Coronary artery (tissue), 2 donors: ENCODE measurements around the gene STUB1.
"Not testable (repeated sequence)": the region's sequence is repeated elsewhere in the genome, so short reads cannot be mapped to it uniquely, and the experiment has no call there.

Experiments used
- DNase-seq: peaks from one replicate; pipeline ENCODE4 v3.0.0-alpha.2; 2017; ENCODE audit warnings: low spot score
- H3K27ac ChIP-seq, 2 donors: fragments of 200-600 bp; sonication (generic); one replicate each; pipeline ENCODE4 v1.5.1; 2016 to 2019
- H3K4me3 ChIP-seq: fragments of 200-600 bp; sonication (generic); 2 replicates; pipeline ENCODE4 v1.5.1; 2016; ENCODE audit warnings: mild to moderate bottlenecking, moderate library complexity
- TF ChIP-seq, protein P1 (sequence below): fragments of 200-600 bp; sonication (generic); IDR thresholded peaks from one replicate; pipeline ENCODE4 v1.5.1; 2019; ENCODE audit warnings: antibody characterized with exemption

STUB1 gene

DNA sequence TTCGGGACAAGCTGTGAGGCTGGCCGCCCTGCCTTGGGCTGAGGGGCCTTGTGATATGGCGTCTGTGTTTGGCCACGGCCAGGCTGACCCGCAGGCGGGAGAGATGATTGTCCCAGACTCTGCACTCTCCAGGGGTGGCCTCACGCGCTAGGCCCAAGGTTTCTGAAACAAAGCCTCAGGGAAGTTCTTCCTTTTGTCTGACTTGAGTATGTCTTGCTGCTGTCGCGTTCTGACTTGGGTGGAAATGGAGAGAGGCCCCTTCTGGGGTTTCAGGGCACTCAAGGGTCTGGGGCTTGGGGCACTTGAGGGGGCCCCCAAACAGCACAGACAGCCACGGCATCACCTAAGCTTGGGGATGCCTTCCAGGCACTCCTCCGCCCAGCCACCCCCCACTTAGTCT lies 30.9 kb downstream of the STUB1 start:
- H3K4me3 ChIP-seq: no peak overlapping the region
- TF ChIP-seq, protein P1, sequence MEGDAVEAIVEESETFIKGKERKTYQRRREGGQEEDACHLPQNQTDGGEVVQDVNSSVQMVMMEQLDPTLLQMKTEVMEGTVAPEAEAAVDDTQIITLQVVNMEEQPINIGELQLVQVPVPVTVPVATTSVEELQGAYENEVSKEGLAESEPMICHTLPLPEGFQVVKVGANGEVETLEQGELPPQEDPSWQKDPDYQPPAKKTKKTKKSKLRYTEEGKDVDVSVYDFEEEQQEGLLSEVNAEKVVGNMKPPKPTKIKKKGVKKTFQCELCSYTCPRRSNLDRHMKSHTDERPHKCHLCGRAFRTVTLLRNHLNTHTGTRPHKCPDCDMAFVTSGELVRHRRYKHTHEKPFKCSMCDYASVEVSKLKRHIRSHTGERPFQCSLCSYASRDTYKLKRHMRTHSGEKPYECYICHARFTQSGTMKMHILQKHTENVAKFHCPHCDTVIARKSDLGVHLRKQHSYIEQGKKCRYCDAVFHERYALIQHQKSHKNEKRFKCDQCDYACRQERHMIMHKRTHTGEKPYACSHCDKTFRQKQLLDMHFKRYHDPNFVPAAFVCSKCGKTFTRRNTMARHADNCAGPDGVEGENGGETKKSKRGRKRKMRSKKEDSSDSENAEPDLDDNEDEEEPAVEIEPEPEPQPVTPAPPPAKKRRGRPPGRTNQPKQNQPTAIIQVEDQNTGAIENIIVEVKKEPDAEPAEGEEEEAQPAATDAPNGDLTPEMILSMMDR: no peak
- no peak overlapping the region for H3K27ac ChIP-seq
- DNase-seq: no peak

DNA sequence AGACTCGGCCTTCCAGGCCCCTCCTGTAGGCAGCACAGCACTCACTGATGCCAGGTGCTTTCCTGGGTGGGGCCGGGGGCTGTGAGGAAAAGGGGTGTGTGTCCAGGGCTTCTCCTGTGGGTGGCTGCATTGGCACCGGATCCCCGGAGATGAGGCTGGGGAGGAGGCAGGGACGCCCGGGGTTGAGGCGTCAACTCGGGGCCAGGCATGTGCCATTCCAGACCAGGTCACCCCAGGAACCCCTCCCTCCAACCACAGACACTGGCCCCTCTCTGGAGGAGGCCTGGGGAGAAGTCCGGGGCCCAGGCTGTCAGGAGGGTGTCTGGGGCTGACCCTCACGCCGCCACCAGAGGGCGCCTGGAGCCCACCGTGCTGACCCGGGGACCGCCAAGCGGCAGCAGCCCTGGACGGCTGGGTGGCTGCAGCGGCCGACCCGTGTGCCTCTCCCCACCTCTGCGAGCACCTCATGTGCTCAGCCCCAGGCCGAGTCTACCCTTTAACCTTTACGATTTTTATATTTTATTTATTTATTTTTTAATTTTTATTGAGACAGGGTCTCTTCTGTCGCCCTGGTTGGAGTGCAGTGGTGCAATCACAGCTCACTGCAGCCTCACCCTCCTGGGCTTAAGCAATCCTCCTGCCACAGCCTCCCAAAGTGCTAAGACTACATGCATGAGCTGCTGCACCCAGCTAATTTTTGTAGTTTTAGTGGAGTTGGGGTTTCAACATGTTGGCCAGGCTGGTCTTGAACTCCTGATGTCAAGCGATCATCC lies 31.5 kb downstream of the STUB1 start:
- Histone ChIP-seq H3K4me3 (no peak overlapping the region), H3K27ac (no peak overlapping the region)
- TF ChIP-seq, protein P1: peak; percentile 86
- no peak for DNase-seq

DNA sequence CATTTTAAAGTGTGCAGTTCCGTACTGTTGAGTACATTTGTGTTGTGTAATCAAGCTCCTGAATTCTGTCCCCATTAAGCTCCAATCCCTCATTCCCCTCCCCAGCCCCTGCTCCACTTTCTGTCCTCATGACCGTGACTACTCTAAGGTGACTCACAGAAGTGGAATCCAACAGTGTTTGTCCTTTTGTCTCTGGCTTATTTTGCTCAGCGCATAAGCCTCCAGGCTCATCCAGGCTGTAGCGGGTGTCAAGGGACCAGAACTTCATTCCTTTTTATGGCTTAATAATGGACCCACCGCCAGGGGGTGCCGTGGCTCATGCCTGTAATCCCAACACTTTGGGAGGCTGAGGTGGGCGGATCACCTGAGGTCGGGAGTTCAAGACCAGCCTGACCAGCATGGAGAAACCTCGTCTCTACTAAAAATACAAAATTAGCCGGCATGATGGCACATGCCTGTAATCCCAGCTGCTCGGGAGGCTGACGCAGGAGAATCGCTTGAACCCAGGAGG lies 32.6 kb downstream of the STUB1 start:
- not testable (repeated sequence) for H3K27ac ChIP-seq, H3K4me3 ChIP-seq, DNase-seq

DNA sequence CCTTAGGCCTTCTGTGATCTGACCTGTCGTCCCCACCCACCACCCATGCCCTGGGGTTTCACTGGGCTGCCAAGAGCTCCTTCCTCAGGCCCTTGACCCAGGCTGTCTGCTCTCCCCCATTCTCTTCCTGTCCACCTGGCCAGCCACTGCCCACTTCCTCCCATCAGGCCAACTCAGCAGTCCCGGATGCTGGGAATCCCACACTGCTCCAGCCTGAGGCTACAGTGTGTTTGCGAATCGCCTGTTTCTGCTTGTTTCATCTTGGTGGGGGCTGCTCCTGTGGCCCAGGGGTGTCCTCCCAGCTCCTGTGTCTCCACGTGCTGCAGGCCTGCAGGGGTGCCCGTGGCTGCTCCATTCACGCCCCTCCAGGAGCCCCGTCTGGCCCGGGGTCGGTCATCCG lies 33.9 kb downstream of the STUB1 start:
- H3K27ac ChIP-seq: no peak overlapping the region
- DNase-seq: no peak
- TF ChIP-seq, protein P1: no peak
- H3K4me3 ChIP-seq: peak overlapping the region; percentile 85

DNA sequence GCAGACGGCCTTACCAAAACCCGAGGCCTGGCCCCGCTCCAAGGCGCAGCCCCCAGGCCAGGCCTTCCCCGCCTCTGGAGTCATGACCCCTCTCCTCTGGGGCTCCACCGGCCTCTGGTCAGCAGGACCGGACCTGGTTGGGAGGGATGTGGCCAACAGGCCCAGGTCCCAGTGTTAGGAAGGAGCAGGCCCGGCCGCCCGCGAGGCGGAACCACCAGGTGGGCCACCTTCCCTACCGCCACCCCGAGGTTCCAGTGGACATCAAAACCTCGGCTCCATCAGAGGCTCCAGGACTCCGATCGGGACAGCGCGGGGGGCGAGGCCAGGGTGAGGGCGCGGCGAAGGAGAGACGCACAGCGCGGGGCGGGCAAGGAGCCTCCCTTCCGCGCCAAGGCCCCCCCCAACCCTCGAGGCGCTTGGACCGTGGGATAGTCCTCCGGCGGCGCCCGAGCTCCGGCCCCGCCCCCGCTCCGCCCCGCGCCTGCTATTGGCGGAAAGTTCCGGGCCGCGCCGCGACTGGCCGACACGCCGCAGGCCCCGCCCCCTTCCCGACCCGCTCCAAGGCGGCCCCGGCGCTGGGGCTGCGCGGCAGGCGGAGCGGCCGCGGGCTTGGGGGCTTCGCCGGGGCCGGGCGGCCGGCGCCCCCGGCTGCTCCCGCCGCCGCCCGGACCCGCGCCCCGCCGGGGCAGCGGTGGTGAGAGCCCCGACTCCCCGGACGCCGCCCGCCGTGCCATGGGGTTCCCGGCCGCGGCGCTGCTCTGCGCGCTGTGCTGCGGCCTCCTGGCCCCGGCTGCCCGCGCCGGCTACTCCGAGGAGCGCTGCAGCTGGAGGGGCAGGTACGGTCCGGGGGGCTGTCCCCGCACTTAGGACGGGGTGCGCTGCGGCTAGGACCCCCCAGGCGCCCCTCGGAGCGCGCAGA lies 34.6 kb downstream of the STUB1 start, which contains the start of gene METRN:
Gene METRN, plus strand, starts transcription at position 561 of the 919 bp plus-strand sequence. Its CDS starts 172 bp downstream, at position 733.
- TF ChIP-seq, protein P1: no peak
- DNase-seq: peak; percentile 89
- H3K27ac ChIP-seq: peak within 1 kb of the TSS in 1 of 2 donors; percentile 54
- peak within 1 kb of the TSS; percentile 85 for H3K4me3 ChIP-seq

DNA sequence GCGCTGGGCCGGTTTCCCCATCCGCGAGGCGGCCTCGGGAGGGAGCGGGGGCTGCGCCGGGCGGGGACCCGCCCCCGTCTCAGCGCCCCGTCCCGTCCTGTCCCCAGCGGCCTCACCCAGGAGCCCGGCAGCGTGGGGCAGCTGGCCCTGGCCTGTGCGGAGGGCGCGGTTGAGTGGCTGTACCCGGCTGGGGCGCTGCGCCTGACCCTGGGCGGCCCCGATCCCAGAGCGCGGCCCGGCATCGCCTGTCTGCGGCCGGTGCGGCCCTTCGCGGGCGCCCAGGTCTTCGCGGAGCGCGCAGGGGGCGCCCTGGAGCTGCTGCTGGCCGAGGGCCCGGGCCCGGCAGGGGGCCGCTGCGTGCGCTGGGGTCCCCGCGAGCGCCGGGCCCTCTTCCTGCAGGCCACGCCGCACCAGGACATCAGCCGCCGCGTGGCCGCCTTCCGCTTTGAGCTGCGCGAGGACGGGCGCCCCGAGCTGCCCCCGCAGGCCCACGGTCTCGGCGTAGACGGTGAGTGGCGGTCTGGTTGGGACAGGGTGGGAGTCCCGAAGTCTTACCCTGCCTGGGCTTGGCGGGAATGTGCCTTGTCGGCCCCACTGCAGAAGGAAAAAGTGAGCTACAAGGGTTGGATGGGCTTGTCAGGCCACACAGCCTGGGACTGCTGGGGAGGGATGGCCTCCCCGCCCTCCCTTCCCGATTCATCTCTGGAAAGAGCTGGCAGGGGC lies 35.4 kb downstream of the STUB1 start:
- no peak for DNase-seq
- TF ChIP-seq, protein P1: no peak
- Histone ChIP-seq H3K4me3 (peak overlapping the region; percentile 85), H3K27ac (peak overlapping the region in 1 of 2 donors; percentile 54)

DNA sequence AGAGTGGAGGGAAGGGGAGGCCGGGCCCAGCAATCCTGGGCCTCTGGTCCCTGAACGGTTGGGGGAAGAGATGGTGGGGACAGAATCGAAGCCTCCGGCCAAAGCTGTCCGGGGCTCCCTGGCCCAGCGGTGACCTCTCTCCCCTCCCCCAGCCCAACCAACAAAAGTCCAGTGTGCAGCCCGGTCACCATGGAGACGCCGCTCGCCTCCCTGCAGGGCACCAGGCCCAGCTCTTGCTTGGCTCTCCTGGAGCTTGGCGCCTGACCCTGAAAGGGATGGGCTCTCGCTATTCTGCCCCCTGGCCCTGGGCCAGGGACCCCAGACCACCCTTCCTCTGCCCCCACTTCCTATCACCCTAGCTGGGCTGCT lies 36.0 kb downstream of the STUB1 start:
- TF ChIP-seq, protein P1: no peak
- Histone ChIP-seq H3K27ac (no peak overlapping the region), H3K4me3 (peak overlapping the region; percentile 85)
- DNase-seq: no peak
